Smooth muscle cell (in vitro differentiated cells): Measurements from ENCODE around the gene COX6B1. TPM values are rescaled to one million over a fixed set of nuclear protein-coding genes. Genes with fewer than 3 reads are reported as not detected.
"Not testable (repeated sequence)": the region's sequence is repeated elsewhere in the genome, so short reads cannot be mapped to it uniquely, and the experiment has no call there.

Source experiments
- DNase-seq: peaks from one replicate; lab custom pipeline; 2025; ENCODE audit not compliant: unreplicated experiment; lab: John Stamatoyannopoulos, UW
- H2AFZ ChIP-seq: fragments of 200-600 bp; sonication (generic); 2 replicates; pipeline ENCODE4 v1.6.0; 2016; ENCODE audit warnings: antibody characterized with exemption, low read depth, mild to moderate bottlenecking
- H3F3A ChIP-seq: fragments of 200-600 bp; sonication (generic); 2 replicates; pipeline ENCODE4 v1.6.0; 2017; ENCODE audit warnings: antibody characterized with exemption, low read depth
- H3K27ac ChIP-seq: fragments of 200-600 bp; sonication (generic); 2 replicates; pipeline ENCODE4 v1.5.1; 2016; ENCODE audit warnings: low read depth, mild to moderate bottlenecking
- H3K27me3 ChIP-seq: fragments of 200-600 bp; sonication (generic); 2 replicates; pipeline ENCODE4 v1.6.1; 2016; ENCODE audit warnings: low read depth, mild to moderate bottlenecking
- H3K36me3 ChIP-seq: fragments of 200-600 bp; sonication (generic); 2 replicates; pipeline ENCODE4 v1.5.1; 2016; ENCODE audit warnings: low read depth
- H3K4me1 ChIP-seq: fragments of 200-600 bp; sonication (generic); 2 replicates; pipeline ENCODE4 v1.5.1; 2016; ENCODE audit warnings: low read depth
- H3K4me2 ChIP-seq: fragments of 200-600 bp; sonication (generic); 2 replicates; pipeline ENCODE4 v1.6.0; 2016; ENCODE audit warnings: mild to moderate bottlenecking
- H3K4me3 ChIP-seq: fragments of 200-600 bp; sonication (generic); 2 replicates; pipeline ENCODE4 v1.5.1; 2016; ENCODE audit warnings: mild to moderate bottlenecking
- H3K79me2 ChIP-seq: fragments of 200-600 bp; sonication (generic); 2 replicates; pipeline ENCODE4 v1.6.0; 2016; ENCODE audit warnings: low read depth, mild to moderate bottlenecking
- H3K9ac ChIP-seq: fragments of 200-600 bp; sonication (generic); 2 replicates; pipeline ENCODE4 v1.6.0; 2016; ENCODE audit warnings: low read depth
- H3K9me3 ChIP-seq: fragments of 200-600 bp; sonication (generic); replicated peaks from 2 replicates; pipeline ENCODE4 v1.5.1; 2016; ENCODE audit warnings: low read depth
- H4K20me1 ChIP-seq: fragments of 200-600 bp; sonication (generic); 2 replicates; pipeline ENCODE4 v1.6.0; 2016; ENCODE audit warnings: low read depth
- CTCF ChIP-seq: fragments of 200-600 bp; sonication (generic); IDR thresholded peaks from 2 replicates; pipeline ENCODE4 v1.5.1; 2017; ENCODE audit warnings: borderline replicate concordance, mild to moderate bottlenecking, antibody characterized with exemption; ENCODE audit not compliant: insufficient read depth, poor library complexity, severe bottlenecking
- WGBS: methylation state at CpG from one replicate; pipeline ENCODE4 v1.1.7; 2016; ENCODE audit warnings: low lambda C conversion rate; 5-methylcytosine and 5-hydroxymethylcytosine counted together
- polyA plus RNA-seq: library from polyadenylated mRNA; unstranded; fragments of >200 nt; fragmentation: Nextera tagmentation; extraction: Ambion mirVana; gene quantifications from 2 replicates; pipeline ENCODE4 v1.2.1, GENCODE V29; 2016
- total RNA-seq: library from RNA; depleted of rRNA; stranded (reverse); fragments of >200 nt; gene quantifications from 2 replicates; pipeline ENCODE4 v1.2.3, GENCODE V29; 2014

The COX6B1 gene
- total and polyA plus RNA-seq, 2 experiments from 2014 or later, result 622 to 971 TPM

- Histone ChIP-seq H3K4me3 (no peak overlapping the region), H3K27me3 (no peaks in the 10 kb centered on the region), H3F3A (no peaks in the 10 kb centered on the region), H3K27ac (no peak overlapping the region), H4K20me1 (no peaks in the 10 kb centered on the region), H3K9me3 (no peaks in the 10 kb centered on the region), H3K4me1 (no peaks in the 10 kb centered on the region), H3K4me2 (no peak overlapping the region), H2AFZ (no peak overlapping the region), H3K79me2 (no peaks in the 10 kb centered on the region), H3K36me3 (no peaks in the 10 kb centered on the region), H3K9ac (no peak overlapping the region)
- WGBS, result 90% methylated on average over 15 of the region's 15 CpGs
- TF ChIP-seq CTCF, result no peak
- DNase-seq, result no peak
These were observed 27.5 kb downstream of the COX6B1 start for GRCh38 chr19:35675589-35676140.

- Histone ChIP-seq H3K4me3 (no peak overlapping the region), H2AFZ (no peak overlapping the region), H4K20me1 (no peaks in the 10 kb centered on the region), H3K4me1 (no peaks in the 10 kb centered on the region), H3K9ac (no peak overlapping the region), H3K4me2 (no peak overlapping the region), H3K79me2 (no peaks in the 10 kb centered on the region), H3K36me3 (no peaks in the 10 kb centered on the region), H3K27ac (no peak overlapping the region), H3K9me3 (no peaks in the 10 kb centered on the region), H3F3A (no peaks in the 10 kb centered on the region), H3K27me3 (no peaks in the 10 kb centered on the region)
- no peak for TF ChIP-seq CTCF
- no peak for DNase-seq
- WGBS, result 84% methylated on average over 4 of the region's 4 CpGs
These were observed 41.7 kb downstream of the COX6B1 start for GRCh38 chr19:35689836-35690235.

DNA sequence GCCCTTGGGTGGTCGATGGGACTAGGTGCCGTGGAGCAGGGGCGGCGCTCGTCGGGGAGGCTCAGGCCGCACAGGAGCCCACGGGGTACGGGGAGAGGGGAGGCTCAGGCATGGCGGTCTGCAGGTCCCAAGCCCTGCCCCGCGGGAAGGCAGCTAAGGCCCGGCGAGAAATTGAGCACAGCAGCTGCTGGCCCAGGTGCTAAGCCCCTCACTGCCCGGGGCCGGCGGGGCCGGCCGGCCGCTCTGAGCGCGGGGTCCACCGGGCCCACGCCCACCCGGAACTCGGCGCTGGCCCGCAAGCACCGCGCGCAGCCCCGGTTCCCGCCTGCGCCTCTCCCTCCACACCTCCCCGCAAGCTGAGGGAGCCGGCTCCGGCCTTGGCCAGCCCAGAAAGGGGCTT, 43.0 kb downstream of the COX6B1 start:
- not testable (repeated sequence) for H3K4me1 ChIP-seq, H3K9me3 ChIP-seq, H3K27me3 ChIP-seq, H3F3A ChIP-seq, H3K9ac ChIP-seq, H4K20me1 ChIP-seq, H3K4me3 ChIP-seq, H3K36me3 ChIP-seq, H2AFZ ChIP-seq, DNase-seq, H3K4me2 ChIP-seq, H3K79me2 ChIP-seq, H3K27ac ChIP-seq
- 95% methylated on average over 36 of the region's 37 CpGs for WGBS

GRCh38 chr19:35692010-35692409, 43.9 kb downstream of the COX6B1 start:
- Histone ChIP-seq H4K20me1 (no peaks in the 10 kb centered on the region), H3K9me3 (no peaks in the 10 kb centered on the region), H3K36me3 (no peaks in the 10 kb centered on the region), H2AFZ (no peak overlapping the region), H3K4me1 (no peaks in the 10 kb centered on the region), H3F3A (no peaks in the 10 kb centered on the region), H3K27ac (no peak overlapping the region), H3K79me2 (no peaks in the 10 kb centered on the region), H3K27me3 (no peaks in the 10 kb centered on the region), H3K4me2 (no peak overlapping the region), H3K4me3 (no peak overlapping the region), H3K9ac (no peak overlapping the region)
- DNase-seq, result no peak
- 82% methylated on average over 10 of the region's 11 CpGs for WGBS
- no peak for TF ChIP-seq CTCF
